Non-pigmented ciliary epithelial cell (primary cell): ENCODE measurements around the gene F11.
"Not testable (repeated sequence)": the region's sequence is repeated elsewhere in the genome, so short reads cannot be mapped to it uniquely, and the experiment has no call there.

Experiments used
- DNase-seq: peaks from one replicate; pipeline ENCODE4 v3.0.0-alpha.2; 2010; ENCODE audit warnings: low read depth

Gene F11

GRCh38 chr4:186265683-186266652 lies at the start of gene F11:
Gene F11, plus strand, starts transcription at chr4:186266189. Its CDS starts 948 bp downstream, at chr4:186267137.
- no peak for DNase-seq

DNA sequence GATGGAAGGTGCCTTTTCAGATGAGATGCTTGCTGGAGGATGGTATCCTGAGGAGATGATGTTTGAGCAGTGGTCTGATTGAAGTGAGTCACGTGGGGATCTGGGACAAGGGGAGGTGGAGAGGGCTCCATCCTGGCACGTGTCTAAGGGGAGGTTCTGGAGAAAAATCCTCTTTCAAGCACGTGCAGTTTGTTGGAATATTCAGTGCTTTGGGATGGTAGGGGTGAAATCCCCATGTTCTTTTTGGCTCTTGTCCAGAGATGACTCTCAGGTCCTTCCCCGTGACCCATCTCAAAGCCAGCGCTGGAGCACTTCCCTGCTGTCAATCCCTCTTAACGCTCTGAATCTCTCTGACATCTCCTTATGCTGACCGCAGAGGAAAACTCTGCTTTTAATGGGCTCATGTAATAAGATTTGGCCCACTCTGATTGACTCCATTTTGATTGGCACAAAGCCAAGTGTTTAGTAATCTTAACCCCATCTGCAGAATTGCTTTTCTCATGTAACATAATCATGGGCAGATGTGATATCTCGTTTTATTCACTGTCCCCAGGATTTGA lies 49.4 kb upstream of the F11 start:
- DNase-seq: no peak

GRCh38 chr4:186217733-186218293 lies 48.2 kb upstream of the F11 start:
- DNase-seq: no peak

GRCh38 chr4:186221624-186222023 lies 44.4 kb upstream of the F11 start:
- no peak for DNase-seq

GRCh38 chr4:186225848-186226247 lies 40.1 kb upstream of the F11 start:
- DNase-seq: no peak

DNA sequence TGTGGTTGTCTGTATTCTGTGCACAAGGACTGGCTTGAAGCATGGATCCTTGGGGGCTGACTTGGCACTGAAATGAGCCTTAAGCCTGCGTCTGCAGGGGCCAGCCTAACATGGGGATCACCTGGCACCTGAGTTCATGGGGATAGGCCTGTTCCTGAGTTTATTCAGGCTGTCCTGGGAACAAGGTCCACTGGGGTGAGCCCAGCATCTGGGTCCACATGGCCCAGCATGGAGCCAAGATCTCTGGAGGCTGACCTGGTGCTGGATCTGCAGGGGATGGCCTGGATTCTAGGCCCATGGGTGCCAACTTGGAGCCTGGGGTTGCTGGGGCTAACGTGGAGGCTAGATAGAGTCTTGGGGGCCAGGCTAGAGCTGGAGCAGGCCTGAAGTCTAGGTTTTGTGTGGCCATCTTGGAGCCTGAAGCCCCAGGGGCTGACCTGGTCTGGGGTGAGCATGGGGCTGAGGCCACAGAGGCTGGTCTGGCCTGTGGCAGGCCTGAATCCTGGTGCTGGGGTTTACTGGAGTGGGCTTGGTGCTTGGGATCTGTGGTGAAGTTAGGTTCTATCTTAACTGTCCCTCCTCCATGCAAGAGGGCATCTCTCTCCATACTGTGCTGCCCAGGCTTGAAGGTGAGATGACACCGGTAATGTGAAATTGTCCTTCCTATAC lies 39.3 kb upstream of the F11 start:
- DNase-seq: no peak

GRCh38 chr4:186227221-186227620 lies 38.8 kb upstream of the F11 start, which contains the start of gene KLKB1:
Gene KLKB1, plus strand, starts transcription at chr4:186227507. Its CDS starts 689 bp downstream, at chr4:186228196.
- no peak for DNase-seq

DNA sequence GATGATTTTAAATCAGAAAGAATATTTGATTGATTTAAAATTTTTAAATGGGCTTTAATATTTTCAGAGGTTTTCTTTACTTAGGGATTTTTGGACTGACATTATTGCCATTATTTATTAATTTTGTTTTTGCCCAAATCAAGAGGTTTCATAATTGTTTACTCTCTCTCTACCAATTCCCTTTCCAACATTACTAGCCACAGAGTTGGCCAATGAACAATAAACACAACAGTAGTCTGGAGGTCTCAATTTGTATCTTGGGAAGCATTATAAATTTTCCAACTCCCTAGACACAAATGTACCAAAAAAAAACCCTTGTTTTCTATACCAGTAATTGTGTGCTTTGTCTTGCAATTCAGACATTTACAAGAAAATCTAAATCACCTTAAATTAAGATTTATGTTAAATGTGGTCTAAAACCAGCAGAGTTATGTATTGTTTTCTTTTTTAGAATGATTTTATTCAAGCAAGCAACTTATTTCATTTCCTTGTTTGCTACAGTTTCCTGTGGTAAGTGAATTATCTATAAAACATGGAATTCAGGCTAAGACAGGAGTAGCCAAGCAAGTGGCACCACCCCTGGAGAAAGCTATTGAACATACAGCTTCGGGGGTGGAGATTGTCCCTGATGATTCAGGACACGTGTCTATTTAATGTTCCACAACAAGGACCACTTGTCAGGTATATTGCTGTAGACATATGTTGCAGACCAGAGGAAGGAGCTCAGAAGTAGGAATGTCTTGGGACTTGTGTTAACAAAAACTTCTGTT lies 38.1 kb upstream of the F11 start:
- DNase-seq: no peak

DNA sequence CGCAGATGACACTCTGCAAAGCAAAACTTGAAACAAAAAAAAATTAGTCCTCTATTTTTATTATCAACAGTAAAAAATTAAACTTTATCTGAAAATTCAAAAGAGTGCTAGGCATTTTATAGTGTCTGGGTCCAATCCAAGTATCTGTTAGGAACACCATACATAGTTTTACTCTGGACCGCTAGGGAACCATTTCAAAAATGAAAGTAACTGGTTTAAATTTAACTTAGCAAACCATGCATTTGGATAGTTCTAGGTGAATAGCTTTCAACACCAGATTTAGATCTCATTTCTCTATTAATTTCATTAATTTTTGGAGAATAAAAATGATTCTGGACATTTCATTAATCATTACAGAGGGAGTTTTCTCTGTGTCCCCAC lies 37.5 kb upstream of the F11 start:
- DNase-seq: no peak

DNA sequence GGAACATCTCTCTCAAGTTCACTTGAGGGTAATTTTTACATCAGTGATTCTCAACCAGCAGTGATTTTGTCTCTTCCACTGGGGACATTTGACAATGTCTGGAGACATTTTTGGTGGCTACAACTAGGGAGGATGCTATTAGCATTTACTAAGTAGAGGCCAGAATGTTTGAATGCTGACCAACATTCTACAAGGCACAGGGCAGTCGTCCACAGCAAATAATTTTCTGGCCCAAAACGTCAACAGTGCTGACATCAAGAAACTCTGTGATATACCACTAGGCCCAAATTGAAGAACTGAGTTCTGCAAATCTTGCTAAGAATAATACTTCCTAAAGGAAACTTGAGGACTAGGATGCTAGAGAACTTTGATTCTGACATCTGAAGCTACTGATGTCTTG lies 31.6 kb upstream of the F11 start:
- no peak for DNase-seq

DNA sequence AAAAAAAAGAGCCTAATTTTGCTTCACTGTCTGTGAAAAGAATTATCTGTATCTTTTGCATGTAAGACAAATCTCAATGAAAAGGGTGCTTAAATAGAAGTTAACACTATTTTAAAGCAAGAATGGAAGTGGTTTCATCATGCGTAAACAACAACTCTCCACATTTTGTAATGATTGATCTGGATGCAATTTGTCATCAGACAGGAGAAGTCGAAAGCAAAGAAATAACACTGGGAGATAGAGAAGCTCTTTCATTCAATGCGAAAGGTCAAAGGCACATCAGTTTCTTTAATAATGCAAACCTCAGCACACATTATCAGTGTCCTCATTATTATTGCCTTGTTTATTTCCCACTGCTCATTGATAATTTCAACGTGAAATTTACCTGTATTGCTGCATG lies 29.9 kb upstream of the F11 start:
- DNase-seq: no peak

DNA sequence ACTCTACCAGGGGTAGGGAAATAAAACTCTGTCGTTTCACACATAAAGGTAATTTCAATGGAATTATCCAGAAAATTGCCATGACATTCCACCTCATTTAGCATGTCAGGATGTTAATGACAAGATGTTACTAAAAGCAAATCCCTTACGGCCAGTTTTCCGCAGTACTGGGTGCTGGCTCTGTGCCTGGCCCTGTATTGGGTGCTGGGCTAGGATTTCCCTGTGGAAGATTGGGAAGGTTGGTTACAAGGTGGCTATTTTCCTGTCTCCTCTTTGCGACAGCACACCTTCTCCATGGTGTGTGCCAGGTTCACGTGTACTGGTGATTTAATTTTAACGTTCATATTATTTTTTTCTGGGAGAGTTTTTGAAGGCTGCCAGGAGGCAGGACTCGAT lies 25.5 kb upstream of the F11 start:
- DNase-seq: no peak

- DNase-seq: no peak
These were observed 25.0 kb upstream of the F11 start for GRCh38 chr4:186240848-186241491.

DNA sequence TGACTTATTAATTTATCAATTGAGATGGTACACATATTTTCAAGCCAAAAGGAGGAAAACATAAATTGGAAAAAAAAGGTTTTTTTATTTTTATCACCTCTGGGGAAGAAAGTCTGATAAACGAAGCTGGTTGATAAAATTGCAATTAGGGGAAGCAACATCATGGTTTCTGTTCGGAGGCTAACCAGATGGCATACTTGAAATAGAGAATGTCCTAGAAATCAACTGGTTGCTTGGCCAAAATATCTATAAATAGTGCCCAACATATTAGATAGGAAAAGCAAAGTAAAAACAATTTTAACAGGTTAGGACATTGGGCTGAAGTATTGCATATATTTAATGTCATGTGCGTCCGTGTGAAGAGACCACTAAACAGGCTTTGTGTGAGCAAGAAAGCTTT lies 24.4 kb upstream of the F11 start:
- no peak for DNase-seq

GRCh38 chr4:186242031-186242430 lies 24.0 kb upstream of the F11 start:
- DNase-seq: not testable (repeated sequence)

DNA sequence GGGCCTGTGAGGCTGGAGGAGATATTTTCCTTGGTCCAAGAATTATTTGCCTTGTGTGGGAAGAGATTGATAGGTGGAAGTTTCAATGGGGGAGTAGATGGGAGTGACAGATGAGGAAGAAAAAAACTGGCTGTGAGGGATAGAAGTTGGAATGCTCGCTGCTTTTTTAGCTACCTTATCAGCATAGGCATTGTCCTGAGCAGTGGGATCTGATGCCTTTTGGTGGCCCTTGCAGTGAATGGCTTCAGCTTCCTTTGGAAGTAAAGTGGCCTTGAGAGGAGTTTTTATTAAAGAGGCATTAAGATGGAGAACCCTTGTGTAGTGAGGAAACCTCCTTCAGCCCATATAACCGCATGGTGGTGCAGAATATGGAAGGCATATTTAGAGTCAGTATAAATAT lies 22.7 kb upstream of the F11 start:
- no peak for DNase-seq

- no peak for DNase-seq
These were observed 21.2 kb upstream of the F11 start for GRCh38 chr4:186244835-186245234.

DNA sequence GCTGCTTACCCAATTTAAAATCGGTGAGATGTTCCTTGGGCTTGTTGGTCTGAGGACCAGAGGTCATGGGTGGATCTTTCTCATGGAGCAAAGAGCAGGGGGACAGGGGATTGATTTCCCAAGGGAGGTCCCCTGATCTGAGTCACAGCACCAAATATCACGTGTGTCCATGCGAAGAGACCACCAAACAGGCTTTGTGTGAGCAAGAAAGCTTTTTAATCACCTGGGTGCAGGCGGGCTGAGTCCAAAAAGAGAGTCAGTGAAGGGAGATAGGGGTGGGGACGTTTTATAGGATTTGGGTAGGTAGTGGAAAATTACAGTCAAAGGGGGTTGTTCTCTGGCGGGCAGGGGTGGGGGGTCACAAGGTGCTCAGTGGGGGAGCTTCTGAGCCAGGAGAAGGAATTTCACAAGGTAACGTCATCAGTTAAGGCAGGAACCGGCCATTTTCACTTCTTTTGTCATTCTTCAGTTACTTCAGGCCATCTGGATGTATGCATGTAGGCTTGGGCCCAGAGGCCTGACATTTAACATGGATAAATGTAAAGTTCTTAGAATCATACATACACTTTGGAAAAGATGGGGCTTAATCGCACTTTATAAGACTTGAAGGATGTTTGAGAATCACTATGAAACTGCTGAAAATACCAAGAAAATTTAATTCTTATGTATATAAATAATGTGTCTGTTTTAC lies 18.8 kb upstream of the F11 start:
- DNase-seq: not testable (repeated sequence)

- no peak for DNase-seq
These were observed 17.3 kb upstream of the F11 start for GRCh38 chr4:186248643-186249042.
